HL-60 (cell line): Measurements from ENCODE around the gene SOCS6.
"Not testable (repeated sequence)": the region's sequence is repeated elsewhere in the genome, so short reads cannot be mapped to it uniquely, and the experiment has no call there.

Experiments
- DNase-seq, 2 experiments: peaks; one replicate each; pipeline ENCODE4 v3.0.0-alpha.2; 2010 to 2020; ENCODE audit warnings: low read depth in 1 of 2, low spot score in 1 of 2
- H3K27ac ChIP-seq: fragments of 250-450 bp; sonication (Bioruptor Pico); replicated peaks from 2 replicates; pipeline ENCODE4 v1.5.1; 2020; ENCODE audit warnings: mild to moderate bottlenecking, moderate library complexity
- H3K27me3 ChIP-seq: fragments of 250-450 bp; sonication (Bioruptor Pico); 2 replicates; pipeline ENCODE4 v1.5.1; 2021; ENCODE audit warnings: mild to moderate bottlenecking, moderate library complexity; ENCODE audit not compliant: insufficient read depth, poor library complexity, severe bottlenecking
- H3K4me3 ChIP-seq: replicated peaks from 2 replicates; pipeline ENCODE4 v1.5.1; 2011; ENCODE audit warnings: mild to moderate bottlenecking, control low read depth, low read length; ENCODE audit not compliant: insufficient read depth
- GABPA ChIP-seq: IDR thresholded peaks from 2 replicates; pipeline ENCODE4 v1.6.1; 2012; ENCODE audit warnings: low read depth
- POLR2AphosphoS5 ChIP-seq: IDR thresholded peaks from 2 replicates; pipeline ENCODE4 v1.6.1; 2012; ENCODE audit warnings: low read depth
- SPI1 ChIP-seq: IDR thresholded peaks from 2 replicates; pipeline ENCODE4 v1.6.1; 2012; ENCODE audit warnings: low read depth, mild to moderate bottlenecking, borderline replicate concordance
- TF ChIP-seq, protein P1 (sequence below): IDR thresholded peaks from one replicate; pipeline ENCODE4 v1.5.1; 2011; ENCODE audit warnings: low read length, control low read depth, inconsistent platforms; ENCODE audit not compliant: insufficient read depth
- TF ChIP-seq, protein P2 (sequence below): IDR thresholded peaks from 2 replicates; pipeline ENCODE4 v1.6.1; 2012; ENCODE audit warnings: low read depth; ENCODE audit not compliant: insufficient replicate concordance

The SOCS6 gene

DNA sequence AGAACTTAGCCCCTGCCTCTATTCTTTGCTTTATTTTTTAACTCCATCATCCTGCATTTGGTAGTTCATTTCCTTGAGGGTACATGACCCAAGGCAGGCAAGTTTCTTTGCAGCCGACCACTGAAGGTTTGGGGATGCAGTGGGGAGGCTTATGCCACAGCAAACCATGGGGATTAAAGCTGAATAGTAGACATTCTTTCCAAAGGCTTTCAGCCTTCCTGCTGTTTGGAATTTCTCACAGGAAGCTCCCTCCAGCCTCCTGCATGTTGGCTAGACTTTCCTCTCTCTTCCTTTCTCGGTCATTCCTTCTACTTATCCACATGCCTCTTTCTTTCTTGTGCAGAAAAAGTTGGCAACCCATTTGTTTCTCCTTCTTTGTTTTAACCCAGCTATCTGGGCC, 77.3 kb downstream of the SOCS6 start:
- TF ChIP-seq, protein P1, sequence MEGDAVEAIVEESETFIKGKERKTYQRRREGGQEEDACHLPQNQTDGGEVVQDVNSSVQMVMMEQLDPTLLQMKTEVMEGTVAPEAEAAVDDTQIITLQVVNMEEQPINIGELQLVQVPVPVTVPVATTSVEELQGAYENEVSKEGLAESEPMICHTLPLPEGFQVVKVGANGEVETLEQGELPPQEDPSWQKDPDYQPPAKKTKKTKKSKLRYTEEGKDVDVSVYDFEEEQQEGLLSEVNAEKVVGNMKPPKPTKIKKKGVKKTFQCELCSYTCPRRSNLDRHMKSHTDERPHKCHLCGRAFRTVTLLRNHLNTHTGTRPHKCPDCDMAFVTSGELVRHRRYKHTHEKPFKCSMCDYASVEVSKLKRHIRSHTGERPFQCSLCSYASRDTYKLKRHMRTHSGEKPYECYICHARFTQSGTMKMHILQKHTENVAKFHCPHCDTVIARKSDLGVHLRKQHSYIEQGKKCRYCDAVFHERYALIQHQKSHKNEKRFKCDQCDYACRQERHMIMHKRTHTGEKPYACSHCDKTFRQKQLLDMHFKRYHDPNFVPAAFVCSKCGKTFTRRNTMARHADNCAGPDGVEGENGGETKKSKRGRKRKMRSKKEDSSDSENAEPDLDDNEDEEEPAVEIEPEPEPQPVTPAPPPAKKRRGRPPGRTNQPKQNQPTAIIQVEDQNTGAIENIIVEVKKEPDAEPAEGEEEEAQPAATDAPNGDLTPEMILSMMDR, result no peak
- TF ChIP-seq POLR2AphosphoS5 (no peak), GABPA (no peak), SPI1 (no peak)
- TF ChIP-seq, protein P2, sequence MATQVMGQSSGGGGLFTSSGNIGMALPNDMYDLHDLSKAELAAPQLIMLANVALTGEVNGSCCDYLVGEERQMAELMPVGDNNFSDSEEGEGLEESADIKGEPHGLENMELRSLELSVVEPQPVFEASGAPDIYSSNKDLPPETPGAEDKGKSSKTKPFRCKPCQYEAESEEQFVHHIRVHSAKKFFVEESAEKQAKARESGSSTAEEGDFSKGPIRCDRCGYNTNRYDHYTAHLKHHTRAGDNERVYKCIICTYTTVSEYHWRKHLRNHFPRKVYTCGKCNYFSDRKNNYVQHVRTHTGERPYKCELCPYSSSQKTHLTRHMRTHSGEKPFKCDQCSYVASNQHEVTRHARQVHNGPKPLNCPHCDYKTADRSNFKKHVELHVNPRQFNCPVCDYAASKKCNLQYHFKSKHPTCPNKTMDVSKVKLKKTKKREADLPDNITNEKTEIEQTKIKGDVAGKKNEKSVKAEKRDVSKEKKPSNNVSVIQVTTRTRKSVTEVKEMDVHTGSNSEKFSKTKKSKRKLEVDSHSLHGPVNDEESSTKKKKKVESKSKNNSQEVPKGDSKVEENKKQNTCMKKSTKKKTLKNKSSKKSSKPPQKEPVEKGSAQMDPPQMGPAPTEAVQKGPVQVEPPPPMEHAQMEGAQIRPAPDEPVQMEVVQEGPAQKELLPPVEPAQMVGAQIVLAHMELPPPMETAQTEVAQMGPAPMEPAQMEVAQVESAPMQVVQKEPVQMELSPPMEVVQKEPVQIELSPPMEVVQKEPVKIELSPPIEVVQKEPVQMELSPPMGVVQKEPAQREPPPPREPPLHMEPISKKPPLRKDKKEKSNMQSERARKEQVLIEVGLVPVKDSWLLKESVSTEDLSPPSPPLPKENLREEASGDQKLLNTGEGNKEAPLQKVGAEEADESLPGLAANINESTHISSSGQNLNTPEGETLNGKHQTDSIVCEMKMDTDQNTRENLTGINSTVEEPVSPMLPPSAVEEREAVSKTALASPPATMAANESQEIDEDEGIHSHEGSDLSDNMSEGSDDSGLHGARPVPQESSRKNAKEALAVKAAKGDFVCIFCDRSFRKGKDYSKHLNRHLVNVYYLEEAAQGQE, result no peak
- H3K27me3 ChIP-seq, result no peaks in the 10 kb centered on the region
- H3K4me3 ChIP-seq, result no peak overlapping the region
- DNase-seq, result no peak
- H3K27ac ChIP-seq, result no peak overlapping the region

DNA sequence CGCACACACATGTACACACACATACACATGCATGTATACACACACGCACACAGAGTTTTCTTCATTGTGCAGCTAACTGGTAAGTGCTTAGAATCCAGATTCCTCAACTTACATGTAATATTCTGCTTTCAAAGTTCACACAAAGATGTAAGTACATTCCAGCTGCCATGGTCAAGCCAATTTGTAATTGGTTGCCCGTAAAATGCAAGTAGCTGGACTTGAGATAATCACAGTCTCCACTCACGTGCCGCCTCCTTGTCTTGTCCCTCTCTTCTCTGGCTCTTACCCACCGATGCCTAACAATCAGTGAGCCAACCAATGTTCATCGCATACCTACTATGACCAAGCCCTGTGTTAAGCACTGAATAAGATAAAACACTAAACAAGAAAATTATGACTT, 77.8 kb downstream of the SOCS6 start:
- no peak for TF ChIP-seq POLR2AphosphoS5
- TF ChIP-seq GABPA, result no peak
- TF ChIP-seq, protein P2, result no peak
- TF ChIP-seq, protein P1, result no peak
- no peak for TF ChIP-seq SPI1

DNA sequence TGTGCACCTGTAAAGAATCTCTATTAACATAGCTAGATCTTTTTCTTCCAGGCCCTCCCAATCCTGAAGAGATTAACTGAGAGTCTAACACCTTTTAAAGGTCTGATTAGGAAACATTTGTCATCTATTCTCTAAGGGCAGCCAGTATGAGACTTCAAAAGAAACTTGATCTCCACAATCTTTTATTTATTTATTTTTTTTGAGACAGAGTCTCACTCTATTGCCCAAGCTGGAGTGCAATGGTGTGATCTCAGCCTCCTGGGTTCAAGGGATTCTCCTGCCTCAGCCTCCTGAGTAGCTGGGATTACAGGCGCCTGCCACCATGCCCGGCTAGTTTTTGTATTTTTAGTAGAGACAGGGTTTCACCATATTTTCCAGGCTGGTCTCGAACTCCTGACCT, 78.5 kb downstream of the SOCS6 start:
- H3K4me3 ChIP-seq, H3K27me3 ChIP-seq, H3K27ac ChIP-seq, DNase-seq: not testable (repeated sequence)

More for the DNA sequence above, 77.8 kb downstream of the SOCS6 start:
- no peak overlapping the region for H3K27ac ChIP-seq
- DNase-seq, result no peak
- H3K27me3 ChIP-seq, result no peaks in the 10 kb centered on the region
- H3K4me3 ChIP-seq, result no peak overlapping the region

DNA sequence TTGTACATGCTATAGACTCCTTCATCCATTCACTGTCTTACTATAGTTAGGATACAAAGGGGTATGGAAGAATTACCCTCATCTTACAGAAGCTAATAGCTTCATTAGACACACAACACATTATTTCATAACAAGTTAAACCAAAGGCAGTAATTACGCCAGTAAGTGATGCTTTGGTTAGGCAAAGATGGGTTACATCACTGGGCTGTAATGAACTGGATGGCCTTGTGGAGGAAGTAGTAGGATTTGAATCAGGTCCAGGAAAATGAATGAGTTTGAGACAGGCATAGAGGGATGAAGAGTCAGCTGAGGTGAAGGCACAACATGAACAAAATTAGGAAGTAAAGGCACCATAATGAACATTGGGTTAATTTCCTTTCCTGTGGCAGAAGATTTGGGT, 80.1 kb downstream of the SOCS6 start:
- no peak overlapping the region for H3K27ac ChIP-seq
- DNase-seq, result peak; percentile 26 to 35
- no peaks in the 10 kb centered on the region for H3K27me3 ChIP-seq
- TF ChIP-seq POLR2AphosphoS5 (no peak), SPI1 (no peak), GABPA (no peak)
- no peak overlapping the region for H3K4me3 ChIP-seq
